ENCODE measurements around the gene MTF2.
"Not testable (repeated sequence)": the region's sequence is repeated elsewhere in the genome, so short reads cannot be mapped to it uniquely, and the experiment has no call there.

The MTF2 gene

GRCh38 chr1:93078986-93079654 is at the start of gene MTF2:
TSS of gene MTF2 (plus strand) at chr1:93079283. CDS start at chr1:93079527, 244 bp downstream.
- DNase-seq (ENCODE audit: low read depth) = peak; percentile 92

GRCh38 chr1:93029317-93029716 is 49.8 kb upstream of the MTF2 start:
- no peak for DNase-seq (ENCODE audit: low read depth)

GRCh38 chr1:93030191-93030590 is 48.9 kb upstream of the MTF2 start:
- not testable (repeated sequence) for DNase-seq (ENCODE audit: low read depth)

- no peak for DNase-seq (ENCODE audit: low read depth)
Observed at GRCh38 chr1:93031711-93032110, 47.4 kb upstream of the MTF2 start.

GRCh38 chr1:93033029-93033428 is 46.1 kb upstream of the MTF2 start:
- no peak for DNase-seq (ENCODE audit: low read depth)

- DNase-seq (ENCODE audit: low read depth) = no peak
Observed at GRCh38 chr1:93033785-93034184, 45.3 kb upstream of the MTF2 start.

GRCh38 chr1:93034397-93034796 is 44.7 kb upstream of the MTF2 start:
- DNase-seq (ENCODE audit: low read depth) = no peak

- DNase-seq (ENCODE audit: low read depth) = no peak
Observed at GRCh38 chr1:93036672-93037071, 42.4 kb upstream of the MTF2 start.

GRCh38 chr1:93042187-93043056 is 36.7 kb upstream of the MTF2 start:
- peak; percentile 25 for DNase-seq (ENCODE audit: low read depth)

- DNase-seq (ENCODE audit: low read depth) = no peak
Observed at GRCh38 chr1:93043057-93043557, 36.0 kb upstream of the MTF2 start.

- DNase-seq (ENCODE audit: low read depth) = no peak
Observed at GRCh38 chr1:93047618-93048017, 31.5 kb upstream of the MTF2 start.

GRCh38 chr1:93051961-93052360 is 27.1 kb upstream of the MTF2 start:
- peak; percentile 19 for DNase-seq (ENCODE audit: low read depth)

- peak; percentile 48 for DNase-seq (ENCODE audit: low read depth)
Observed at GRCh38 chr1:93056214-93056613, 22.9 kb upstream of the MTF2 start.

- DNase-seq (ENCODE audit: low read depth) = no peak
Observed at GRCh38 chr1:93056649-93057048, 22.4 kb upstream of the MTF2 start.

- peak; percentile 49 for DNase-seq (ENCODE audit: low read depth)
Observed at GRCh38 chr1:93061895-93062792, 16.9 kb upstream of the MTF2 start.

- DNase-seq (ENCODE audit: low read depth) = no peak
Observed at GRCh38 chr1:93076268-93076667, 2.8 kb upstream of the MTF2 start.

- DNase-seq (ENCODE audit: low read depth) = no peak
Observed at GRCh38 chr1:93078203-93078602, 880 bp upstream of the MTF2 start.

GRCh38 chr1:93078638-93078985 is 471 bp upstream of the MTF2 start:
- DNase-seq (ENCODE audit: low read depth) = no peak

GRCh38 chr1:93079685-93080141 is 630 bp downstream of the MTF2 start:
- DNase-seq (ENCODE audit: low read depth) = peak; percentile 12

- peak; percentile 73 for DNase-seq (ENCODE audit: low read depth)
Observed at GRCh38 chr1:93080179-93080823, 1.2 kb downstream of the MTF2 start.

GRCh38 chr1:93081716-93082115 is 2.6 kb downstream of the MTF2 start:
- DNase-seq (ENCODE audit: low read depth) = peak; percentile 89

GRCh38 chr1:93082313-93082712 is 3.2 kb downstream of the MTF2 start:
- DNase-seq (ENCODE audit: low read depth) = no peak

Data from EH (cell line).